ENCODE results near the gene PEBP1.
"Not testable (repeated sequence)": the region's sequence is repeated elsewhere in the genome, so short reads cannot be mapped to it uniquely, and the experiment has no call there.

PEBP1 gene

GRCh38 chr12:118135788-118136558, at the start of gene PEBP1:
Gene PEBP1 (plus strand): TSS chr12:118136124. CDS start chr12:118136210, 86 bp downstream.
- FAIRE-seq, result no peak

GRCh38 chr12:118089782-118090181, 46.1 kb upstream of the PEBP1 start:
- FAIRE-seq, result no peak

- FAIRE-seq, result no peak
These were observed 41.9 kb upstream of the PEBP1 start for GRCh38 chr12:118094039-118094438.

GRCh38 chr12:118098401-118098800, 37.5 kb upstream of the PEBP1 start:
- no peak for FAIRE-seq

GRCh38 chr12:118098911-118099671, 36.8 kb upstream of the PEBP1 start:
- no peak for FAIRE-seq

- no peak for FAIRE-seq
These were observed 34.9 kb upstream of the PEBP1 start for GRCh38 chr12:118101051-118101450.

GRCh38 chr12:118102070-118102469, 33.9 kb upstream of the PEBP1 start:
- no peak for FAIRE-seq

GRCh38 chr12:118102609-118103008, 33.3 kb upstream of the PEBP1 start:
- no peak for FAIRE-seq

- FAIRE-seq, result no peak
These were observed 32.7 kb upstream of the PEBP1 start for GRCh38 chr12:118103201-118103600.

GRCh38 chr12:118103601-118104382, 32.1 kb upstream of the PEBP1 start, which contains the start of gene VSIG10:
Gene VSIG10 (minus strand): TSS chr12:118104011. CDS start chr12:118103671, 340 bp downstream.
- no peak for FAIRE-seq

GRCh38 chr12:118107011-118107410, 28.9 kb upstream of the PEBP1 start:
- FAIRE-seq, result no peak

GRCh38 chr12:118107694-118108093, 28.2 kb upstream of the PEBP1 start:
- FAIRE-seq, result no peak

- FAIRE-seq, result no peak
These were observed 26.8 kb upstream of the PEBP1 start for GRCh38 chr12:118109088-118109487.

GRCh38 chr12:118119449-118119879, 16.5 kb upstream of the PEBP1 start:
- FAIRE-seq, result no peak

- FAIRE-seq, result no peak
These were observed 15.2 kb upstream of the PEBP1 start for GRCh38 chr12:118120579-118121363.

- FAIRE-seq, result no peak
These were observed 13.7 kb upstream of the PEBP1 start for GRCh38 chr12:118122264-118122663.

GRCh38 chr12:118124333-118124874, 11.5 kb upstream of the PEBP1 start:
- FAIRE-seq, result no peak

GRCh38 chr12:118125743-118126118, 10.2 kb upstream of the PEBP1 start:
- FAIRE-seq, result no peak

GRCh38 chr12:118126119-118126757, 9.7 kb upstream of the PEBP1 start:
- no peak for FAIRE-seq

- no peak for FAIRE-seq
These were observed 8.1 kb upstream of the PEBP1 start for GRCh38 chr12:118127867-118128266.

- not testable (repeated sequence) for FAIRE-seq
These were observed 6.5 kb upstream of the PEBP1 start for GRCh38 chr12:118129436-118129835.

Measured in endometrium (tissue), 2 donors.